EH (cell line): ENCODE results near the gene RNF103.
"Not testable (repeated sequence)": the region's sequence is repeated elsewhere in the genome, so short reads cannot be mapped to it uniquely, and the experiment has no call there.

ENCODE experiments used
- DNase-seq: peaks from one replicate; pipeline ENCODE4 v3.0.0-alpha.2; 2015; ENCODE audit warnings: low read depth

RNF103 gene

GRCh38 chr2:86624267-86624547, 542 bp upstream of the RNF103 start:
- no peak for DNase-seq

DNA sequence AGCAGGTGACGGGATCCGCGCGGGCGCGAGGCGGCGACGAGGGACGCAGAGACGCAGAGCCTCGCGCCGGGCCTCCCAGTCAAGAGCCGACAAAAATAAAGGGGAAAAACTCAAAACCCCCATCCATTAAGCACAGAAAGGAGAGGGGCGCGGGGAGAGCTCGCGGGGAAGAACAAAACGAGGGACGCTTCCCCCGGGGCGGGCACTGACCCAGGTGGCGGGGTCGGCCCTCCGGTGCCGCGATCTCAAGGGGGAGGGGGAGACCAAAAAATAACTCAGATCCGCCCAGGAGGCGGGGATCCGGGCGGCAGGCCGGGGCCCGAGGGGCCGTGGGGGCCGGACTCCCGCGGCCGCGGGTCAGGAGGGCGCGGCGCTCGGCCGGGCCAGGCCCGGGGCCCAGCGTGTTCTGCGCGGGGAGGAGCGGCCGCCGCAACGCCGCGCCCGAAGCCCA, 597 bp downstream of the RNF103 start:
- no peak for DNase-seq

- peak; percentile 36 for DNase-seq
These were observed 1.1 kb downstream of the RNF103 start for GRCh38 chr2:86622519-86623042.

DNA sequence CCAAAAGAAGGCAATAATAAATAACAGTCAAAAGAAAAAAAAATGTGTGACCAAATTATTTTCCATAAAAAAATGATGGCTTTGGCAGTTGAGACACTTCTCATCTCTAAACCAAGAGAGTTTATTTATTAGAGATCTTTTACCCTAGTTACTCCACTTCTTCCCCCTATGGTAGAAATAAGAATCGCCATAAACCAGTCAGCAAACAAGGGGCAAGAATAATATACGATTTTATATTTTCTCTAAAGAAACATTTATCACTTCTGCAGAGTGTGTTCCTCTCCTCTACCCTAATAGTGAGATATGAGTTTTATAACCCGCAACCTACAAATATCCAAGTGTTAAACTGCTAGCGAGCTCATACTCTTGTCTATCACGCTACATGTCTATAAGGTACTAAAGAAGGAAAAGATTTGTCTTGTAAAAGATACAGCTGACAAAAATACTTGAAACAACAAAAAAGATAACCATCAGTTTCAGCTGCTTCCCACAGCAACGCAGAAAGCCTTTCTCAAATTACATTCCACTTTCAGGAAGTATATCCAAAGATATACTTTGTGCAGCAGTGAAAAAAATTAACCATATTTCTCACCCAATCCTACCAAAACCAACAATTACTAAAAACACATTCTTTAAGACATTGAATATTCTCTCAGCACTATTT, 2.3 kb downstream of the RNF103 start:
- DNase-seq, result peak; percentile 54

- DNase-seq, result no peak
These were observed 5.9 kb downstream of the RNF103 start for GRCh38 chr2:86617738-86618137.

GRCh38 chr2:86617153-86617552, 6.5 kb downstream of the RNF103 start:
- no peak for DNase-seq

DNA sequence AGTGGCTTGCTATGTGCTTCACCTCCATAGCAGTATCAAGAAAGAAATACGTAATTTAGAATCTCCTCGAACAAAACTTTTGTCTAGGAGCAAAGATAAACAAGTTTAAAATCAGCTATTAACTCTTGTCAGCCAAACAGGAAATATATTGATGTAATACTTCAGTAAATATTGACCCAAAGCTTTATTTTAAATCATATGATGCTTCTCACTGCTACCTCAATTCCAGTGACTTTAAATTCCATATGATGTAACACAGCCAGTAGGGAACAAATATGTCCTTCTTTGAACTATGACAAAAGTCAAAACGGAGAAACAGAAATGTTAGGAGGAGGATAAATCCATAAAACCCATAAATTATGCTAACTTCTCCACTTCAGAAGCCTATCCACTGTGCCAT, 7.2 kb downstream of the RNF103 start:
- DNase-seq, result no peak

GRCh38 chr2:86615596-86615995, 8.1 kb downstream of the RNF103 start:
- DNase-seq, result no peak

- no peak for DNase-seq
These were observed 10.2 kb downstream of the RNF103 start for GRCh38 chr2:86613515-86613914.

DNA sequence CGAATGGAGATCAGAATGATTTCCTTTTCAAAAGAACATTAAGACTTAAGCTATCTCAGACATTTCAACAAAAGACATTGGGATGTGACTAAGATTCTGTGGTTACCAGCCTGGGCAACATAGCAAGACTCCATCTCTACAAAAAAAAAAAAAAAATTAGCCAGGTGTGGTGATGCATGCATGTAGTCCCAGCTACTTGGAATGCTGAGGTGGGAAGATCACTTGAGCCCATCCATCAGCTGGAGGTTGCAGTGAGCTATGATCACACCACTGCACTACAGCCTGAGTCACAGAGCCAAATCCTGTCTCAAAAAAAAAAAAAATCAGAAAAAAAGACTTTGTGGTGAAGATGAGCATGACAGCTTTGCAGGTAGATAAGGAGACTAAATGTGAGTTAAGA, 12.8 kb downstream of the RNF103 start:
- no peak for DNase-seq

- DNase-seq, result no peak
These were observed 14.7 kb downstream of the RNF103 start for GRCh38 chr2:86608832-86609410.

DNA sequence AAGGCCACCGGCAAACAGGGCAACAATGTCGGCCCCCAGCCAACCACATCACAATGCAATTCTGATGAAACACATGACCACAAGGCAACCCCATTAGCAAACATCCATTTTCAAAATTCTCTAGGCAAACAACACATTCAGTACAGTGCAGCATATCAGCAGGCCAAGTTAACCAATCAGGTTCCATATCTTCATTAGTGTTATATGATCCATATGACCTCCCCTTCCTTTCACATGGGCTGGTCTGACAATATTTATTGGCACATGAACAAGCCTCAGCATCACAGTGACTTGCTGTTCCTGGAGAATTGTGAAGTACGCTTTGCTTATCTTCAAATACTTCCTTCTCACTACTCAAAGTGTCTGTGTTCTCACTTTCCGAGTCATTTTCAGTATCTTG, 19.8 kb downstream of the RNF103 start:
- DNase-seq, result no peak

DNA sequence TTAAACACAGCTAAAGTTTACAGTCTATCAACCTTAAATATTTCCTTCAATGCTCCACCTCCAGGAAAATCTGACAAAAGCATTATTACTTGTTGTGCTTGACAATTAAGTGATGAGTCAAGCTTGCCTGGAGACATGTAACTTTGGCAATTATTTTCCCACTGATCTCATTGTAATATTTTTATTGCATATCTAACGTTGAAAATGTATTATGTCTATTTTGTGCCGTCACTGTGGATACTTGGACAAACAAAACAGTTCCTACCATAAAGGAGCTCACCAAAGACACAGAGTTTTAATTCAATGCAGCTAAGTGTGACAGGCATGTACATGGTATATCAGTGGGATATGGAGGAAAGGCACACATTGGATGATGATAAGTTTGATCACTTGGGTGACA, 24.7 kb downstream of the RNF103 start:
- DNase-seq, result no peak

DNA sequence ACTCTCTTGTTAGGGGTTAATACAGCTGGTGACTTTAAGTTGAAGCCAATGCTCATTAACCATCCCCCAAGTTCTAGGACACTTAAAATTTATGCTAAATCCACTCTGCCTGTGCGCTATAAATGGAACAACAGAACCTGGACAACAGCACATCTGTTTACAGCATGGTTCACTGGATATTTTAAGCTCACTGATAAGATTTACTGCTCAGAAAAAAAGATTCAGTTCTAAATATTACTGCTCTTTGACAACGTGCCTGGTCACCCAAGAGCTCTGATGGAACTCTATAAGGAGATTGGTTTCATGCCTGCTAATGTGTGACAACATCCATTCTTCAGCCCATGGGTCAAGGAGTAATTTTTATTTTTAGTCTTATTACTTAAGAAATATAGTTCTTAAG, 27.5 kb downstream of the RNF103 start:
- DNase-seq, result no peak

- no peak for DNase-seq
These were observed 30.4 kb downstream of the RNF103 start for GRCh38 chr2:86593266-86593665.

- DNase-seq, result peak; percentile 14
These were observed 31.0 kb downstream of the RNF103 start for GRCh38 chr2:86592547-86593230.

GRCh38 chr2:86589701-86590100, 34.0 kb downstream of the RNF103 start:
- not testable (repeated sequence) for DNase-seq

GRCh38 chr2:86584151-86584913, 39.3 kb downstream of the RNF103 start:
- DNase-seq, result peak; percentile 31

GRCh38 chr2:86580560-86580959, 43.1 kb downstream of the RNF103 start:
- DNase-seq, result no peak

- DNase-seq, result no peak
These were observed 45.7 kb downstream of the RNF103 start for GRCh38 chr2:86577817-86578456.

- DNase-seq, result peak; percentile 18
These were observed 53.6 kb downstream of the RNF103 start for GRCh38 chr2:86570059-86570458.

GRCh38 chr2:86566821-86567190, 56.9 kb downstream of the RNF103 start:
- DNase-seq, result no peak
